GM21526 (cell line): ENCODE data around the gene CSNK1D.
"Not testable (repeated sequence)": the region's sequence is repeated elsewhere in the genome, so short reads cannot be mapped to it uniquely, and the experiment has no call there.

Source experiments
- ATAC-seq: cut with Tn5 transposase; IDR thresholded peaks from one replicate; pipeline ENCODE4 v1.9.1; 2021; ENCODE audit warnings: moderate library complexity; ENCODE audit not compliant: unreplicated experiment, low FRiP score

CSNK1D gene

GRCh38 chr17:82276938-82277337 lies 3.4 kb upstream of the CSNK1D start:
- ATAC-seq: no peak

- ATAC-seq: no peak
These were observed 1.8 kb upstream of the CSNK1D start for GRCh38 chr17:82275326-82275725.

GRCh38 chr17:82274134-82275020 lies 877 bp upstream of the CSNK1D start:
- ATAC-seq: no peak

- ATAC-seq: no peak
These were observed 789 bp downstream of the CSNK1D start for GRCh38 chr17:82272495-82273326.

GRCh38 chr17:82271401-82271800 lies 2.1 kb downstream of the CSNK1D start:
- ATAC-seq: no peak

DNA sequence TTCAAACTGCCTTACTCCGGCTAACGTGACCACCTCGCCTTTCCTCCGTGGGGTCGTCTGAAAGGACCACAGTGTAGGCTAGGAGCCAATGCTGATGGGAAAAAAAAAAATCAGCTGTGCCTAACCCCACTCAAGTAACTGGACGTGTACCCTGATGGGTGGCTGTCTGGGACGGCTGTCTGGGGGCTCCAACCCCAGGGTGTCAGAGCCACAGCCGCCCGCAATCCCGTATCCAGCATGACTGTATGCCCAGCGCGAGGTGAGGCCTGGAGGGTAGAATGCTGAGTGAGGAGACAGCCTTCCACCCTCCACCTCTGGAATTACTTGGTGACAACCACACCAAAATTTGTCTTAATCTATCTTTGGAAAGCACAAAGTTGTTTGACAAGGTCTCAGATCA lies 2.8 kb downstream of the CSNK1D start:
- no peak for ATAC-seq

GRCh38 chr17:82269882-82270500 lies 3.5 kb downstream of the CSNK1D start:
- ATAC-seq: no peak

DNA sequence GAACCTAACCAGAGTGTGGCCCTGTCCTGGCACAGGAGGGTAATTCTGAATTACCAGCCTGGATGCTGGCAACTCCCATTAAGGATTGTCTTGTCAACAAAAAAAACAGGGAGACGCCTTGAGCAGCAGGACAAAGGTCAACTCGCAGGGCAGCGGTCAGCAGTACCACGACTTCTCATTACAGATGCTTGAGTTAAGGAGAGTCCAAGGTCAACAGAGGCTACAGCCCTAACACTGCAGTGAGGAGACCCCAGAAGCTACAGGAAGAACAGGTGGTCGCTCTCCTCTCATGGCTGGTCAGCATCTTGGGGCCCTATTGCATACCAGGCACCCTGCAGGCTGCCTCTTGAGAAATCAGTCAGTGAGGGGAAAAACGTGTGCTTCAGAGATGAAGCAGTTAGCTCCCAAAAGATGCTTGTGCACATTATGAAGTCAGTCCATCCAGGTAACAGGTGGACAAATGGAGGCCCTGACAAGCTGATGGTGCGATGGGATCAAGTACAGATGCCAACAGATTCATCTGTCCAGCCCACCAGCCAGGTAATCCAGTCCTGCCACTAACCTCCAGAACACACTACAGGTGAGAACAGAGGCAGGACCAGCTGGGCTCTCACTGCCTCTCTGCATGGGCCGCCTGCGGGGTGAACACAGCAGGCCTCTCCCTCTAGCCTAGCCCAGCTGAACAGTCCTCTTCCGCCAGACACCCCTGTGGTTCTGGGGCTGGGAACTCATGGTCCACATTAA lies 4.2 kb downstream of the CSNK1D start:
- ATAC-seq: no peak

- ATAC-seq: no peak
These were observed 5.7 kb downstream of the CSNK1D start for GRCh38 chr17:82267575-82268379.

GRCh38 chr17:82266142-82266541 lies 7.4 kb downstream of the CSNK1D start:
- ATAC-seq: no peak

DNA sequence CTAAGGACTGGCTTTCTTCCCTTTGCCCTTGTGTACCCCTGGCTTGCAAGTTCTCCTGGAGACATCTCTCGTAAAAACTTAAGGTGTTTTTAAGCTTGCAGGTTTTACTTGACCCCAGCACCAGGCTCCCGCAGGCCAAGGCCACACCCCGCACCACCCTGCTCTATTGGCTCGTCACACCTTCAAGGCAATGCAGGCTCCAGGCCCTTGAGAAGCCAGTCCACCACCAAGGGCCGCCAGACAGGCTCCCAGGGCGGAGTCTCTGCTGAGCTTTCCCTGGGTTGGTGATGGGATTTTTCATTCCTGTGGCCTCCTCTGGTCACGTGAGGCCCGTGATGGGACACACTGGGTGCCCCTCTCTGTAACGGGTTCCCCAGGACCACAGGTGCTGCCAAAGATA lies 9.9 kb downstream of the CSNK1D start:
- no peak for ATAC-seq

DNA sequence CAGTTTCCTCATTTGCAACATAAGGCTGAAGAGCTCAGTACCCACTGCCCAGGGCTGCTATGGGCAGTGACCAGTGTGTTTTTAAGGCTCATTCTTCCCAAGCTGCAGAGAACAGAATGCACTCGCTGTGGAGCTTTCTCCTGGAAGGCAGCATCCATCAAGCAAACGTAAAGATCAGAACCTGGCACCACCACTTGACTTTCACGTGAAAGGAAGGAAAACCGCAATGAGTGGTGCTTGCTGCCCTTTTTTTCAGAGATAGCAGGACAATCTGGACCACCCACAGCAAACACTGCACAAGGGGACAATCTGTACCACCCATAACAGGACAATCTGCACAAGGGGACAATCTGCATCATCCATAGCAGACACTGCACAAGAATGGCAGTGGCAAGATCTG lies 11.2 kb downstream of the CSNK1D start:
- no peak for ATAC-seq

- not testable (repeated sequence) for ATAC-seq
These were observed 13.2 kb downstream of the CSNK1D start for GRCh38 chr17:82259972-82260961.

- no peak for ATAC-seq
These were observed 14.9 kb downstream of the CSNK1D start for GRCh38 chr17:82258555-82258954.

- ATAC-seq: no peak
These were observed 16.0 kb downstream of the CSNK1D start for GRCh38 chr17:82257473-82257872.

DNA sequence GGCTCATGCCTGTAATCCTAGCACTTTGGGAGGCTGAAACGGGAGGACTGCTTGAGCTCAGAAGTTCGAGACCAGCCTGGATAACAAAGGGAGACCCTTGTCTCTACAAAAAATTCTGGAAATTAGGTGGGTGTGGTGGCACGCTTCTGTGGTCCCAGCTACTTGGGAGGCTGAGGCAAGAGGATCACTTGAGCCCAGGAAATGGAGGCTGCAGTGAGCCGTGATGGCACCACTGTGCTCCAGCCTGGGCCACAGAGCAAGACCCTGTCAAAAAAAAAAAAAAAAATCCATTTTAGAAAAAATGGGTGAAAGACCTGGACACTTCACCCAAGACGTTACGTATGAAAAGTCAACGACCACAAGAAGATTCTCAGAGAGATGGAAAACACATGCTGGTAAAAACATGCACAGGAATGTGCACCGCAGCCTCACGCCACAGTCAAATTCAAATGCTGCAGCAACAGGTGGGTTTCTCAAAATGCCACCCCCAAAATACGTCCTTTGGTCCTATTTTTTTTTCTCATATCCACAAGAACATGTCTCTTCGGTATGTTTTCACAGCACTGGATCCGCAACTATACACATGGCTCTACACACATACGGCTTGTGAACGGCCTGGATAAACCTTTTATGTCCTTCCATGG lies 17.1 kb downstream of the CSNK1D start:
- no peak for ATAC-seq

DNA sequence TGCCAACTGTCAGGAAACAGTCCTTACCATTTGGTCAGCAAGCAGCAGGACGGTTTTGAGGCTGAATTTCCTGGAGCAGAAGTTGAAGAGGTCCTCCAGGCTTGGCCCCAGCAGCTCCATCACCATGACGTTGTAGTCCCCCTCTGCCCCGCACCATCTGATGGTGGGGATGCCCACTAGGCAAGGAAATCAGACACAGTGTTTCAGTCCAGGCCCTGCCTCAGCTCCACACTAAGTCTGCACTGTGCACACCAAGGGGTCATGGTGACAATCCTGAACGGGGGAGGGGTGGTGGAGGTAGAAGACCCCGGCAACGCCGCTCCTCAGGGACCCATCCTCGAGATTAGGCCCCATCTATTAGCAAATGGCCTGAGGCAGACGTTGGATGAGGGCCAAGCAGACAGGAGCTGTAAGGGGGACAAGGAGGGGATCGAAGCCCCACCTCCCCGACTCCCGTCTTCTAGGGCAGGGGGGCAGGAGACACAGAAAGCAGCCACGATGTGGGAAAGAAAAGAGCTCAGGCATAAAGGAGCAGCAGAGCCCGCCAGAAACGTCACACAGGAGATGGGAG lies 18.0 kb downstream of the CSNK1D start:
- ATAC-seq: no peak

DNA sequence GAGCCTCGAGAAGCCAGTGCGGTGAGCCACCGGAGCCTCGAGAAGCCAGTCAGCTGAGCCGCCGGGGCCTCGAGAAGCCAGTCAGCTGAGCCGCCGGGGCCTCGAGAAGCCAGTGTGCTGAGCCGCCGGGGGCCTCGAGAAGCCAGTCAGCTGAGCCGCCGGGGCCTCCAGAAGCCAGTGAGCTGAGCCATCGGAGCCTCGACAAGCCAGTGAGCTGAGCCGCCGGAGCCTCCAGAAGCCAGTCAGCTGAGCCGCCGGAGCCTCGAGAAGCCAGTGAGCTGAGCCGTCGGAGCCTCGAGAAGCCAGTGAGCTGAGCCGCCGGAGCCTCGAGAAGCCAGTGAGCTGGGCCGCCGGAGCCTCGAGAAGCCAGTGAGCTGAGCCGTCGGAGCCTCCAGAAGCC lies 18.8 kb downstream of the CSNK1D start:
- ATAC-seq: not testable (repeated sequence)
